ENCODE data around the gene LONRF2. TPM values are rescaled to one million over a fixed set of nuclear protein-coding genes. Genes with fewer than 3 reads are reported as not detected.

LONRF2 gene
- total RNA-seq, 1 experiment from 2014 or later = 1.6 TPM

- no peak overlapping the region for H3K4me2 ChIP-seq (ENCODE audit: low read length)
- TF ChIP-seq SRF (IDR thresholded peaks at IDR 0.05; ENCODE audit: low read depth) (no peak), SIN3A (IDR thresholded peaks at IDR 0.05; ENCODE audit: low read depth) (no peak)
- H3K36me3 ChIP-seq (ENCODE audit: control insufficient read depth in 1 of 2, insufficient read depth in 2 of 2, low read length in 2 of 2) = no peaks in the 10 kb centered on the region
- ChIA-PET RAD21 (ENCODE audit: low non-redundant PET in 1 of 2, low total read pairs in 2 of 2, uncharacterized antibody in 2 of 2, unreplicated experiment in 2 of 2) (no interaction called here), CTCF (no interaction called here), POLR2A (no interaction called here)
- no peaks in the 10 kb centered on the region for H4K20me1 ChIP-seq (ENCODE audit: insufficient read depth)
- no TSS peak for BruUV-seq (replicated peaks)
- no peaks in the 10 kb centered on the region for H3K27me3 ChIP-seq (ENCODE audit: insufficient read depth, low read length)
- no peaks in the 10 kb centered on the region for H3K9me3 ChIP-seq (ENCODE audit: control insufficient read depth in 1 of 2, insufficient read depth in 1 of 2, low read depth in 1 of 2, low read length in 2 of 2)
- no peak for DNase-seq (ENCODE audit: low read depth, low spot score)
- no peak overlapping the region for H3K27ac ChIP-seq (ENCODE audit: low read depth, low read length)
- intact Hi-C loops (cut with micrococcal nuclease) = no loop called here
- no peaks in the 10 kb centered on the region for H3K79me2 ChIP-seq (ENCODE audit: insufficient read depth, low read length)
- H3K4me3 ChIP-seq (replicated peaks in 1 of 2; ENCODE audit: low read depth in 1 of 2, low read length in 2 of 2) = no peak overlapping the region
- no peak for ATAC-seq
- no peaks in the 10 kb centered on the region for H3K9me2 ChIP-seq (ENCODE audit: insufficient read depth)
- H3K9ac ChIP-seq (ENCODE audit: low read length) = no peak overlapping the region
- no peaks in the 10 kb centered on the region for H3K4me1 ChIP-seq (ENCODE audit: control insufficient read depth in 1 of 2, insufficient read depth in 2 of 2, low read length in 2 of 2)
- H2AFZ ChIP-seq (ENCODE audit: low read depth, low read length, poor library complexity, severe bottlenecking) = no peak overlapping the region
These were observed 12.6 kb upstream of the LONRF2 start for GRCh38 chr2:100334929-100335328.

- ATAC-seq (no peak), DNase-seq (ENCODE audit: low read depth, low spot score) (no peak)
- no TSS peak for BruUV-seq (replicated peaks)
- Histone ChIP-seq H3K4me3 (replicated peaks in 1 of 2; ENCODE audit: low read depth in 1 of 2, low read length in 2 of 2) (no peak overlapping the region), H3K79me2 (ENCODE audit: insufficient read depth, low read length) (no peaks in the 10 kb centered on the region), H4K20me1 (ENCODE audit: insufficient read depth) (no peaks in the 10 kb centered on the region), H3K27ac (ENCODE audit: low read depth, low read length) (no peak overlapping the region), H3K36me3 (ENCODE audit: control insufficient read depth in 1 of 2, insufficient read depth in 2 of 2, low read length in 2 of 2) (no peaks in the 10 kb centered on the region), H3K9ac (ENCODE audit: low read length) (no peak overlapping the region), H3K9me2 (ENCODE audit: insufficient read depth) (no peaks in the 10 kb centered on the region), H3K4me1 (ENCODE audit: control insufficient read depth in 1 of 2, insufficient read depth in 2 of 2, low read length in 2 of 2) (no peaks in the 10 kb centered on the region), H3K27me3 (ENCODE audit: insufficient read depth, low read length) (no peaks in the 10 kb centered on the region), H3K4me2 (ENCODE audit: low read length) (no peak overlapping the region), H2AFZ (ENCODE audit: low read depth, low read length, poor library complexity, severe bottlenecking) (no peak overlapping the region), H3K9me3 (ENCODE audit: control insufficient read depth in 1 of 2, insufficient read depth in 1 of 2, low read depth in 1 of 2, low read length in 2 of 2) (no peaks in the 10 kb centered on the region)
- POLR2A ChIA-PET = no interaction called here
- RAD21 ChIA-PET (ENCODE audit: low non-redundant PET in 1 of 2, low total read pairs in 2 of 2, uncharacterized antibody in 2 of 2, unreplicated experiment in 2 of 2) = no interaction called here
- CTCF ChIA-PET = no interaction called here
- TF ChIP-seq ELF1 (IDR thresholded peaks at IDR 0.05; ENCODE audit: borderline replicate concordance, low read depth) (no peak), FOSL1 (IDR thresholded peaks at IDR 0.05; ENCODE audit: low read depth) (no peak), EZH2phosphoT487 (IDR thresholded peaks at IDR 0.05; ENCODE audit: borderline replicate concordance) (no peak)
- intact Hi-C loops (cut with micrococcal nuclease) = no loop called here
These were observed 5.4 kb upstream of the LONRF2 start for GRCh38 chr2:100327742-100328141.

All from HCT116 (cell line).